BE2C (cell line): ENCODE measurements around the gene COL19A1. TPM values are rescaled to one million over a fixed set of nuclear protein-coding genes. Genes with fewer than 3 reads are reported as not detected.

Experiments
- DNase-seq: peaks from one replicate; pipeline ENCODE4 v3.0.0-alpha.2; 2020
- H3K27me3 ChIP-seq: fragments of 250-450 bp; sonication (Bioruptor Pico); 2 replicates; pipeline ENCODE4 v1.5.1; 2020; ENCODE audit warnings: mild to moderate bottlenecking
- H3K36me3 ChIP-seq: fragments of 250-450 bp; sonication (Bioruptor Pico); 2 replicates; pipeline ENCODE4 v1.5.1; 2020; ENCODE audit warnings: mild to moderate bottlenecking
- H3K4me1 ChIP-seq: fragments of 250-450 bp; sonication (Bioruptor Pico); 2 replicates; pipeline ENCODE4 v1.5.1; 2020
- H3K4me3 ChIP-seq: 2 replicates; pipeline ENCODE4 v1.5.1; 2011; ENCODE audit warnings: low read depth, low read length
- H3K9me3 ChIP-seq: fragments of 250-450 bp; sonication (Bioruptor Pico); 2 replicates; pipeline ENCODE4 v1.5.1; 2020
- polyA plus RNA-seq: library from polyadenylated mRNA; unstranded; fragments of >200 nt; gene quantifications from one replicate; pipeline ENCODE4 v1.2.1, GENCODE V29; 2012; ENCODE audit warnings: low read depth, missing spikeins; ENCODE audit not compliant: insufficient read length, insufficient read depth
- TF ChIP-seq, protein P1 (sequence below): IDR thresholded peaks from 2 replicates; pipeline ENCODE4 v1.5.1; 2012; ENCODE audit warnings: mild to moderate bottlenecking, low read depth, low read length

COL19A1 gene
- 0.23 TPM for polyA plus RNA-seq

DNA sequence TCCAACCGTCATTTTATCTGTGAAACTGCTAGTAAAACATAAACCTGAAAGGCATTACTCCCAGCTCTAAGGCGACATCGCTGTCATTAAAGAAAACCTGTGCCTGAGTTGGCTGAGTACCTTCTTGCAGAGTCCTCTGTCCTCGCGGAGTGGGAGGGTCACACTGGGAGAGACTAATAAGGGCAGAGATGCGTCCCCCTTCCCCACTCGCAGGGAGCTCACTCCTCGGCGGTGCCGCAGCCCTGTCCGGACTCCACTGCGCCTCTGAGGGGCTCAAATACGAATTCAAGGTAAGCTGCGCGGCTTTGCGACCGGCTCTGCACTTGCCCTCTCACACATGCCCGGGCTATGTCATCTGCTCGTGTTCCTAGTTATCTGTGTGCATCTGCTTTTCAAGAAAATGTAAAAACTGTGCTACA, at the start of gene COL19A1:
Gene COL19A1, plus strand, starts transcription at position 206 of the 419 bp plus-strand sequence. CDS start 13,012 bp downstream, outside the sequence.
- Histone ChIP-seq H3K4me1 (peaks cover 3% of the 10 kb centered on the region; the same call in 1 of the 2 replicates), H3K36me3 (no peaks in the 10 kb centered on the region), H3K9me3 (no peaks in the 10 kb centered on the region), H3K4me3 (peak within 1 kb of the TSS; percentile 89), H3K27me3 (no peaks in the 10 kb centered on the region)
- peak; percentile 58 for DNase-seq
- TF ChIP-seq, protein P1, sequence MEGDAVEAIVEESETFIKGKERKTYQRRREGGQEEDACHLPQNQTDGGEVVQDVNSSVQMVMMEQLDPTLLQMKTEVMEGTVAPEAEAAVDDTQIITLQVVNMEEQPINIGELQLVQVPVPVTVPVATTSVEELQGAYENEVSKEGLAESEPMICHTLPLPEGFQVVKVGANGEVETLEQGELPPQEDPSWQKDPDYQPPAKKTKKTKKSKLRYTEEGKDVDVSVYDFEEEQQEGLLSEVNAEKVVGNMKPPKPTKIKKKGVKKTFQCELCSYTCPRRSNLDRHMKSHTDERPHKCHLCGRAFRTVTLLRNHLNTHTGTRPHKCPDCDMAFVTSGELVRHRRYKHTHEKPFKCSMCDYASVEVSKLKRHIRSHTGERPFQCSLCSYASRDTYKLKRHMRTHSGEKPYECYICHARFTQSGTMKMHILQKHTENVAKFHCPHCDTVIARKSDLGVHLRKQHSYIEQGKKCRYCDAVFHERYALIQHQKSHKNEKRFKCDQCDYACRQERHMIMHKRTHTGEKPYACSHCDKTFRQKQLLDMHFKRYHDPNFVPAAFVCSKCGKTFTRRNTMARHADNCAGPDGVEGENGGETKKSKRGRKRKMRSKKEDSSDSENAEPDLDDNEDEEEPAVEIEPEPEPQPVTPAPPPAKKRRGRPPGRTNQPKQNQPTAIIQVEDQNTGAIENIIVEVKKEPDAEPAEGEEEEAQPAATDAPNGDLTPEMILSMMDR: no peak

DNA sequence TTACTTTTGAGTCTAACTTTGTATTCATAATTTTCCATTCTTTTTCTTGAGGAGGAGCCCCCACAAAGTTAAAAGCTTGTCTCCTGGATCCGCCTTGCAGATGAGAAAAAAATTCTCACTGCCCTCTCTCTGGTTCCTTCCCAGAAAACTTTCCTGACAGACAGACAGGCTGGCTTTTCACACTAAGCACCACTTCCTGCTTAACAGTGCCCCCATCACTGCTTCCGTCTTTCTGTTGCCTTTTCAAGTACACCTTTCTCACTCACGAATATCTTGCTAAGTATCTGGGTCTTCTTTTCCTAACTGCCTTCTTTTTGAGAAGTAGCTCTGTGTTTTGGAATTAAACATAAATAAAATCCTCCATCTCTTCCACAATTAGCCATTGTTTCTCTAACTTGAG, 49.8 kb upstream of the COL19A1 start:
- Histone ChIP-seq H3K4me1 (peaks cover 9% of the 10 kb centered on the region; the same call in 1 of the 2 replicates), H3K36me3 (no peaks in the 10 kb centered on the region), H3K9me3 (no peaks in the 10 kb centered on the region), H3K4me3 (no peak overlapping the region), H3K27me3 (no peaks in the 10 kb centered on the region)
- DNase-seq: no peak
- TF ChIP-seq, protein P1: no peak

DNA sequence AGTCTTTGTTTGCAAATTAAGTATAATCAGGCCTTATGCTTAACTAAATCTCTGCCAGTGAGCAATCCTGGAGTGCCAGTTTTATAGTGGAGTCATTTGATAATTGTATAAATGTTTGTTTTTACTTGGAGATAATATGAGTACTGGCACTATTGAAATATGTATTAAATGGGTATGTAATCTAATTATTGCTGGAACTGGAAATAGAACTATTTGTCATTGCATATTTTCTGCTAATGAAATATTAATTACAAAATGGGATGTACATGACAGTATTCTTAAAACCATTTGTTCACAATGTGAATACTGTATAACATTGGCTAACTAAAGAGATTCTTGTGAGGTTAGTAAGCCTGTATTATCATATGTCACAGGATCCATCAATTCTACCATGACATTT, 49.0 kb upstream of the COL19A1 start:
- Histone ChIP-seq H3K27me3 (no peaks in the 10 kb centered on the region), H3K4me3 (no peak overlapping the region), H3K4me1 (peaks cover 9% of the 10 kb centered on the region; the same call in 1 of the 2 replicates), H3K9me3 (no peaks in the 10 kb centered on the region), H3K36me3 (no peaks in the 10 kb centered on the region)
- TF ChIP-seq, protein P1: no peak
- DNase-seq: no peak

DNA sequence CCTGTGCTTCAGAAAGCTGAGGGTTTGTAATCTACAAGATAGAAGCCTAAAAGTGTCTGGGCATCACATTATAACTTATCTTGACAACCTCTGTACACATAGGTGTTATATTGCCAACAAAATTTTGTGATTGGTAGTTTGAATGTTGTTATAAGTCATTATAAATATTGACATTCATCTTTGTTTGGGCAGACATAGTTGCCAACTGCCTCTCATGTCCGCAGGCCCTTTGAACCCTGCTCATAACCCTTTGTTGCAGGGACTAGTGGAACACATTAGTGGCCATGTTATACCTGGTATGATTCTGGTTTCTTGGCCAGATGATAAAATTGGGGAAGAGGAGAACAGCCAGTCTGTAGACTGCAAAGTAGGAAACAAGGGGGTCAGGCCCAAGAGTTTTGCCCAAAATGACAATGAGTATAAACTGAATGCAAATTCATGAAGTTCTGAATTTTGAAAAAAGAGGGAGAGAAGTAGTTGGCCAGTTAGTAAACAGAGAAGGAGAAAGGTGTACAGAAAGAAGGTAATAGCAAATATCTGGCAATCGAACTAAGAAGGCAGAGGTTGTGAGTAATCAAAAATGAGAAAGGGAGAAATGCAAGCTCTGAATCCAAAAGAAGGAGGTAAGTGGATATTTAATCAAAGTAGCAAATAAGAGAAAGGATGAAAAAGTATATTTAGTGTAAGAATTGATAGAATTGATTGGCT, 48.0 kb upstream of the COL19A1 start:
- TF ChIP-seq, protein P1: no peak
- Histone ChIP-seq H3K4me1 (peaks cover 9% of the 10 kb centered on the region; the same call in 1 of the 2 replicates), H3K9me3 (no peaks in the 10 kb centered on the region), H3K4me3 (no peak overlapping the region), H3K27me3 (no peaks in the 10 kb centered on the region), H3K36me3 (no peaks in the 10 kb centered on the region)
- DNase-seq: no peak

DNA sequence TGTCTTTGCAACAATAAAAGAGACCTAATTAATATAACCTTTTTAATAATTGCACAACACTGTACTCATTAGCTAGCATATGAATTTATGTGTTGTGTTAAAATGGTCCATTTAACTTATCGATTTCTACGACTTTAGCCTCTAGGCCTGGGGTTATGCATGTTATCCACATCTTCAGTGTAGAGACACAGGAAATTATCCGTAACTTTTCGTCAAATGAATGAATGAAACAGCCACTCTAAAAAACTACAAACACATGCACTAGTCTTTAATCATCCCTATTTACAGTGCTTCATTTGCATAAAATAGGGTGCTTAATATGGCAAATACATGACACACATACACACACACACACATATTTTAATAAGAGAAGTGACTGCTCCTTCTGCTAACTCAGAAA, 47.2 kb upstream of the COL19A1 start:
- H3K9me3 ChIP-seq: no peaks in the 10 kb centered on the region
- TF ChIP-seq, protein P1: no peak

DNA sequence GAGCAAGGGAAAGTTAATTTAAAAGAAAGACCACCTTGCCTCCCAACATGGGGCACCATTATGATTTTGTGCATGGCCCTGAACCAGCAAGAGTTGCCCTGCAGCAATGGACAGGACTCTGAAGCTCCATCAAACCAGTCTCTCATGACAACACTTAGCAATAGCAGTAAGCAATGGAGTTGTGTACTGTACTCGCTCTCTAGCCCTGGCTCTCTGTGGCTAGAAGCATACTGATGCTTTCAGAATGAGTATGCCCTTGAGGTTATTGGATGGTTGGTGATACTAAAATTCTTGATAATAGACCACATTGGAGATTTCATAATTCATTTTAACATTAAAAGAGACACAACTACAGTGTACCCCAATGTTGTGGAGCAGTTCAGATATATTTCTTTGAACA, 46.3 kb upstream of the COL19A1 start:
- H3K4me3 ChIP-seq: no peak overlapping the region
- H3K27me3 ChIP-seq: no peaks in the 10 kb centered on the region
- TF ChIP-seq, protein P1: no peak
- DNase-seq: no peak
- no peaks in the 10 kb centered on the region for H3K9me3 ChIP-seq
- no peaks in the 10 kb centered on the region for H3K36me3 ChIP-seq
- peaks cover 9% of the 10 kb centered on the region; the same call in 1 of the 2 replicates for H3K4me1 ChIP-seq

More for the DNA sequence above, 47.2 kb upstream of the COL19A1 start:
- DNase-seq: no peak
- Histone ChIP-seq H3K27me3 (no peaks in the 10 kb centered on the region), H3K4me1 (peaks cover 9% of the 10 kb centered on the region; the same call in 1 of the 2 replicates), H3K36me3 (no peaks in the 10 kb centered on the region), H3K4me3 (no peak overlapping the region)
